SKM-1 treated with dmso at 0.1 percent for 144 hours (cell line): ENCODE results near the gene CANT1.
"Not testable (repeated sequence)": the region's sequence is repeated elsewhere in the genome, so short reads cannot be mapped to it uniquely, and the experiment has no call there.

Experiments used
- DNase-seq: peaks from one replicate; lab custom pipeline; 2025; ENCODE audit not compliant: unreplicated experiment; lab: John Stamatoyannopoulos, UW

Gene CANT1

GRCh38 chr17:79043191-79043930 lies 33.8 kb upstream of the CANT1 start:
- no peak for DNase-seq

- DNase-seq = peak; percentile 38
Observed at GRCh38 chr17:79042421-79043190, 33.0 kb upstream of the CANT1 start.

GRCh38 chr17:79041723-79042420 lies 32.3 kb upstream of the CANT1 start:
- no peak for DNase-seq

GRCh38 chr17:79041041-79041570 lies 31.5 kb upstream of the CANT1 start:
- DNase-seq = no peak

- no peak for DNase-seq
Observed at GRCh38 chr17:79039886-79040285, 30.3 kb upstream of the CANT1 start.

- no peak for DNase-seq
Observed at GRCh38 chr17:79039171-79039570, 29.6 kb upstream of the CANT1 start.

GRCh38 chr17:79038545-79039135 lies 29.1 kb upstream of the CANT1 start:
- DNase-seq = no peak

GRCh38 chr17:79036596-79036995 lies 27.0 kb upstream of the CANT1 start:
- DNase-seq = no peak

- DNase-seq = no peak
Observed at GRCh38 chr17:79036181-79036580, 26.6 kb upstream of the CANT1 start.

- DNase-seq = no peak
Observed at GRCh38 chr17:79035686-79036085, 26.1 kb upstream of the CANT1 start.

- DNase-seq = no peak
Observed at GRCh38 chr17:79034931-79035485, 25.4 kb upstream of the CANT1 start.

GRCh38 chr17:79033741-79034501 lies 24.4 kb upstream of the CANT1 start:
- no peak for DNase-seq

GRCh38 chr17:79033046-79033616 lies 23.6 kb upstream of the CANT1 start:
- no peak for DNase-seq

- DNase-seq = no peak
Observed at GRCh38 chr17:79031996-79032875, 22.7 kb upstream of the CANT1 start.

GRCh38 chr17:79030636-79031035 lies 21.1 kb upstream of the CANT1 start:
- DNase-seq = not testable (repeated sequence)

- DNase-seq = no peak
Observed at GRCh38 chr17:79029327-79030009, 19.9 kb upstream of the CANT1 start.

- DNase-seq = no peak
Observed at GRCh38 chr17:79028496-79029326, 19.1 kb upstream of the CANT1 start.
